ENCODE results near the gene LTBP4. TPM values are rescaled to one million over a fixed set of nuclear protein-coding genes. Genes with fewer than 3 reads are reported as not detected.

The LTBP4 gene
- total RNA-seq, 1 experiment from 2014 or later = 75.4 TPM

GRCh38 chr19:40571831-40572495, 29.2 kb upstream of the LTBP4 start:
- Histone ChIP-seq H3K4me1 (ENCODE audit: control insufficient read depth, insufficient read depth, low read length) (peaks cover 5% of the 10 kb centered on the region; the same call in 1 of the 2 replicates), H3K27me3 (ENCODE audit: control insufficient read depth, insufficient read depth, low read length) (no peaks in the 10 kb centered on the region), H3K36me3 (ENCODE audit: control insufficient read depth, insufficient read depth, low read length) (no peaks in the 10 kb centered on the region), H3K4me3 (ENCODE audit: low read depth in 2 of 2, low read length in 2 of 2) (no peak overlapping the region), H3K27ac (ENCODE audit: low read length) (no peak overlapping the region), H3K9me3 (ENCODE audit: control insufficient read depth, insufficient read depth, low read depth, low read length) (no peaks in the 10 kb centered on the region)
- intact Hi-C loops (cut with micrococcal nuclease; ENCODE audit: unreplicated experiment) = no loop called here
- ChIA-PET CTCF (interaction anchor here (1.6 kb wide), 1 partner anchor 31 kb away, joined by 7 read pairs; no protein-coding TSS in a partner anchor), POLR2A (interaction anchor here (0.6 kb wide), 1 partner anchor 41 kb away, joined by 5 read pairs; no protein-coding TSS in a partner anchor)
- TF ChIP-seq REST (IDR thresholded peaks at IDR 0.05; ENCODE audit: insufficient read depth in 1 of 2, low read depth in 2 of 2, low read length in 1 of 2) = no peak
- no peak for TF ChIP-seq SIN3A (IDR thresholded peaks at IDR 0.05; ENCODE audit: borderline replicate concordance, insufficient read depth, low read depth, low read length)
- TF ChIP-seq CTCF (IDR thresholded peaks at IDR 0.05) = no peak
- TF ChIP-seq POLR2AphosphoS5 (IDR thresholded peaks at IDR 0.05; ENCODE audit: low read depth, low read length) = no peak
- TF ChIP-seq TCF7L2 (IDR thresholded peaks at IDR 0.05; ENCODE audit: low read depth, low read length) = no peak
- in situ Hi-C loops (cut with HindIII; ENCODE audit: low pct_unique_long_range_greater_than_20kb, low sequenced_read_pairs) = no loop called here
- DNase-seq (ENCODE audit: low read depth, low spot score) = no peak
- no TSS peak for BruUV-seq (replicated peaks)
- ATAC-seq = no peak

GRCh38 chr19:40575326-40575725, 25.8 kb upstream of the LTBP4 start:
- no peak overlapping the region for H3K4me3 ChIP-seq (ENCODE audit: low read depth in 2 of 2, low read length in 2 of 2)
- H3K4me1 ChIP-seq (ENCODE audit: control insufficient read depth, insufficient read depth, low read length) = no peaks in the 10 kb centered on the region; the same call in 1 of the 2 replicates
- no peak for ATAC-seq
- H3K27me3 ChIP-seq (ENCODE audit: control insufficient read depth, insufficient read depth, low read length) = no peaks in the 10 kb centered on the region
- no peak overlapping the region for H3K27ac ChIP-seq (ENCODE audit: low read length)
- no peaks in the 10 kb centered on the region for H3K36me3 ChIP-seq (ENCODE audit: control insufficient read depth, insufficient read depth, low read length)
- intact Hi-C loops (cut with micrococcal nuclease; ENCODE audit: unreplicated experiment) = no loop called here
- TF ChIP-seq REST (IDR thresholded peaks at IDR 0.05; ENCODE audit: insufficient read depth in 1 of 2, low read depth in 2 of 2, low read length in 1 of 2) = no peak
- TF ChIP-seq TCF7L2 (IDR thresholded peaks at IDR 0.05; ENCODE audit: low read depth, low read length) = no peak
- TF ChIP-seq SIN3A (IDR thresholded peaks at IDR 0.05; ENCODE audit: borderline replicate concordance, insufficient read depth, low read depth, low read length) = no peak
- no peak for TF ChIP-seq CTCF (IDR thresholded peaks at IDR 0.05)
- no peak for TF ChIP-seq POLR2AphosphoS5 (IDR thresholded peaks at IDR 0.05; ENCODE audit: low read depth, low read length)
- BruUV-seq (replicated peaks) = no TSS peak
- in situ Hi-C loops (cut with HindIII; ENCODE audit: low pct_unique_long_range_greater_than_20kb, low sequenced_read_pairs) = no loop called here
- no peaks in the 10 kb centered on the region for H3K9me3 ChIP-seq (ENCODE audit: control insufficient read depth, insufficient read depth, low read depth, low read length)
- ChIA-PET POLR2A (no interaction called here), CTCF (interaction anchor here (0.7 kb wide), 1 partner anchor 110 kb away, joined by 3 read pairs; no protein-coding TSS in a partner anchor)
- DNase-seq (ENCODE audit: low read depth, low spot score) = no peak
